SK-N-SH (cell line): ENCODE results near the gene DSCAM. TPM values are rescaled to one million over a fixed set of nuclear protein-coding genes. Genes with fewer than 3 reads are reported as not detected.

Experiments
- CTCF ChIA-PET: fragments of 300-600, 350-600 bp; formaldehyde crosslinking; extraction: SDS; loops from one replicate; lab custom pipeline; 2021; lab: Yijun Ruan, JAX
- POLR2A ChIA-PET: fragments of 350-600 bp; sonication (Branson Sonifier 250); formaldehyde crosslinking; extraction: SDS; loops from one replicate; lab custom pipeline; 2020; ENCODE audit warnings: antibody characterized with exemption, inconsistent platforms; lab: Yijun Ruan, JAX
- DNase-seq: peaks from one replicate; pipeline ENCODE4 v3.0.0; 2012
- H2AFZ ChIP-seq: fragments of 200-600 bp; sonication (generic); 2 replicates; pipeline ENCODE4 v1.8.1; 2016; ENCODE audit warnings: antibody characterized with exemption, mild to moderate bottlenecking, low read depth
- H3F3A ChIP-seq: fragments of 200-600 bp; sonication (generic); replicated peaks from 2 replicates; pipeline ENCODE3; 2016; ENCODE audit warnings: antibody characterized with exemption, mild to moderate bottlenecking; ENCODE audit not compliant: insufficient read depth
- H3K27ac ChIP-seq, 2 experiments: fragments of 200-500 bp in 1 of 2; fragments of 200-600 bp in 1 of 2; sonication (Bioruptor generic) in 1 of 2; sonication (generic), shearing (Covaris generic) in 1 of 2; 2 replicates each; pipeline versions ENCODE4 v1.5.1 to v1.6.1; 2014 to 2016; ENCODE audit warnings: low read depth in 2 of 2, inconsistent platforms in 1 of 2, low read length in 1 of 2, mild to moderate bottlenecking in 1 of 2, mixed read lengths in 1 of 2
- H3K27me3 ChIP-seq: fragments of 200-600 bp; sonication (generic), shearing (Covaris generic); 2 replicates; pipeline ENCODE4 v1.6.1; 2016; ENCODE audit warnings: mixed run types; ENCODE audit not compliant: insufficient read depth
- H3K36me3 ChIP-seq, 2 experiments: fragments of 200-500 bp in 1 of 2; fragments of 200-600 bp in 1 of 2; sonication (Bioruptor generic) in 1 of 2; sonication (generic) in 1 of 2; replicated peaks in 1 of 2; 2 replicates each; pipeline versions ENCODE3 to v1.5.1; 2014 to 2016; ENCODE audit warnings: low read length in 1 of 2, mild to moderate bottlenecking in 1 of 2; ENCODE audit not compliant: insufficient read depth in 2 of 2, control insufficient read depth in 1 of 2
- H3K4me1 ChIP-seq, 2 experiments: fragments of 200-500 bp in 1 of 2; fragments of 200-600 bp in 1 of 2; sonication (Bioruptor generic) in 1 of 2; sonication (generic), shearing (Covaris generic) in 1 of 2; 2 replicates each; pipeline versions ENCODE4 v1.5.1 to v1.6.1; 2014 to 2016; ENCODE audit warnings: low read depth in 1 of 2, low read length in 1 of 2, mixed run types in 1 of 2; ENCODE audit not compliant: insufficient read depth in 2 of 2, control insufficient read depth in 1 of 2
- H3K4me2 ChIP-seq: fragments of 200-600 bp; sonication (generic), shearing (Covaris generic); 2 replicates; pipeline ENCODE4 v1.6.1; 2017; ENCODE audit warnings: mixed run types
- H3K4me3 ChIP-seq, 2 experiments: fragments of 200-500 bp in 1 of 2; fragments of 200-600 bp in 1 of 2; sonication (Bioruptor generic) in 1 of 2; sonication (generic), shearing (Covaris generic) in 1 of 2; 2 replicates each; pipeline versions ENCODE4 v1.5.1 to v1.8.1; 2014 to 2016; ENCODE audit warnings: low read depth in 2 of 2, inconsistent platforms in 1 of 2, low read length in 1 of 2, mild to moderate bottlenecking in 1 of 2, mixed read lengths in 1 of 2, moderate library complexity in 1 of 2
- H3K79me2 ChIP-seq: fragments of 200-600 bp; sonication (generic); 2 replicates; pipeline ENCODE4 v1.8.1; 2017; ENCODE audit warnings: mild to moderate bottlenecking; ENCODE audit not compliant: insufficient read depth
- H3K9ac ChIP-seq: fragments of 200-600 bp; sonication (generic); 2 replicates; pipeline ENCODE4 v1.6.1; 2017; ENCODE audit warnings: mixed run types
- H3K9me2 ChIP-seq: fragments of 200-600 bp; sonication (generic); 2 replicates; pipeline ENCODE4 v1.6.1; 2017; ENCODE audit warnings: mixed run types
- H3K9me3 ChIP-seq: fragments of 200-600 bp; sonication (generic); 2 replicates; pipeline ENCODE4 v1.6.1; 2017; ENCODE audit warnings: mixed run types, mild to moderate bottlenecking, moderate library complexity
- H4K20me1 ChIP-seq: fragments of 200-600 bp; sonication (generic); 2 replicates; pipeline ENCODE4 v1.6.1; 2017; ENCODE audit warnings: mild to moderate bottlenecking, mixed run types; ENCODE audit not compliant: insufficient read depth
- CHD2 ChIP-seq: fragments of 150-350 bp; IDR thresholded peaks from 2 replicates; pipeline ENCODE4 v1.6.1; 2018; ENCODE audit warnings: low read length; ENCODE audit not compliant: partially characterized antibody
- ELF1 ChIP-seq: IDR thresholded peaks from 2 replicates; pipeline ENCODE4 v1.4.0; 2012
- EP300 ChIP-seq, 2 experiments: IDR thresholded peaks; 2 replicates each; pipeline versions ENCODE4 v1.4.0 to v1.6.1; 2012; ENCODE audit warnings: borderline replicate concordance in 1 of 2, low read depth in 1 of 2, low read length in 1 of 2
- EZH2phosphoT487 ChIP-seq: fragments of 200-600 bp; sonication (generic); IDR thresholded peaks from 2 replicates; pipeline ENCODE4 v1.6.1; 2017; ENCODE audit warnings: low read depth, mixed run types, mild to moderate bottlenecking, antibody characterized with exemption, moderate library complexity, borderline replicate concordance
- FOSL2 ChIP-seq: IDR thresholded peaks from 2 replicates; pipeline ENCODE4 v1.4.0; 2012; ENCODE audit warnings: low read depth, mild to moderate bottlenecking, moderate library complexity, borderline replicate concordance
- GATA2 ChIP-seq: sonication (generic); formaldehyde crosslinking; IDR thresholded peaks from 2 replicates; pipeline ENCODE4 v1.5.0; 2020; ENCODE audit warnings: mild to moderate bottlenecking, missing genetic modification reagents
- JUND ChIP-seq: IDR thresholded peaks from 2 replicates; pipeline ENCODE4 v1.4.0; 2012
- POLR2AphosphoS5 ChIP-seq: IDR thresholded peaks from 2 replicates; pipeline ENCODE4 v1.6.1; 2012; ENCODE audit warnings: low read depth, low read length
- RAD21 ChIP-seq: IDR thresholded peaks from 2 replicates; pipeline ENCODE4 v1.6.1; 2012; ENCODE audit warnings: mild to moderate bottlenecking, low read length
- RCOR1 ChIP-seq: fragments of 150-350 bp; IDR thresholded peaks from 2 replicates; pipeline ENCODE4 v1.6.1; 2017; ENCODE audit warnings: antibody characterized with exemption, low read length
- RFX5 ChIP-seq: IDR thresholded peaks from 2 replicates; pipeline ENCODE4 v1.6.1; 2012; ENCODE audit warnings: mild to moderate bottlenecking, improper control_type of control experiment, low read length
- SIN3A ChIP-seq: IDR thresholded peaks from 2 replicates; pipeline ENCODE4 v1.6.1; 2012; ENCODE audit warnings: low read depth, mild to moderate bottlenecking, low read length, moderate library complexity, borderline replicate concordance
- SMC3 ChIP-seq: IDR thresholded peaks from 2 replicates; pipeline ENCODE4 v1.6.1; 2012; ENCODE audit warnings: low read depth, low read length, improper control_type of control experiment
- TEAD4 ChIP-seq: IDR thresholded peaks from 2 replicates; pipeline ENCODE4 v1.4.0; 2012; ENCODE audit warnings: mild to moderate bottlenecking, borderline replicate concordance; ENCODE audit not compliant: insufficient read depth
- WGBS: methylation state at CpG from one replicate; pipeline ENCODE4 v1.1.6; 2017; ENCODE audit warnings: low lambda C conversion rate; 5-methylcytosine and 5-hydroxymethylcytosine counted together
- polyA plus RNA-seq, 3 experiments: library from polyadenylated mRNA; depleted of rRNA; stranded (reverse); fragments of >200 nt; gene quantifications; 2 replicates each; pipeline ENCODE4 v1.2.3, GENCODE V29; 2012
- TF ChIP-seq, protein P1 (sequence below): IDR thresholded peaks from 2 replicates; pipeline ENCODE4 v1.6.1; 2012; ENCODE audit warnings: mild to moderate bottlenecking, low read depth, low read length, moderate library complexity
- TF ChIP-seq, protein P2 (sequence below): fragments of 150-350 bp; IDR thresholded peaks from 2 replicates; pipeline ENCODE4 v1.6.1; 2017; ENCODE audit warnings: antibody characterized with exemption, low read length, low read depth, borderline replicate concordance
- TF ChIP-seq, protein P3 (sequence below): IDR thresholded peaks from 2 replicates; pipeline ENCODE4 v1.4.0; 2012; ENCODE audit warnings: low read depth
- TF ChIP-seq, protein P4 (sequence below): IDR thresholded peaks from 2 replicates; pipeline ENCODE4 v1.4.0; 2012; ENCODE audit warnings: low read depth, borderline replicate concordance
- TF ChIP-seq, protein P5 (sequence below): fragments of 200-600 bp; sonication (generic); IDR thresholded peaks from 2 replicates; pipeline ENCODE4 v1.6.1; 2017; ENCODE audit warnings: antibody characterized with exemption, mild to moderate bottlenecking, moderate library complexity
- TF ChIP-seq, protein P6 (sequence below): IDR thresholded peaks from 2 replicates; pipeline ENCODE4; 2012

DSCAM gene
- polyA plus RNA-seq, 1 of the 3 experiments (the other 2 are of a cell fraction): not detected

DNA sequence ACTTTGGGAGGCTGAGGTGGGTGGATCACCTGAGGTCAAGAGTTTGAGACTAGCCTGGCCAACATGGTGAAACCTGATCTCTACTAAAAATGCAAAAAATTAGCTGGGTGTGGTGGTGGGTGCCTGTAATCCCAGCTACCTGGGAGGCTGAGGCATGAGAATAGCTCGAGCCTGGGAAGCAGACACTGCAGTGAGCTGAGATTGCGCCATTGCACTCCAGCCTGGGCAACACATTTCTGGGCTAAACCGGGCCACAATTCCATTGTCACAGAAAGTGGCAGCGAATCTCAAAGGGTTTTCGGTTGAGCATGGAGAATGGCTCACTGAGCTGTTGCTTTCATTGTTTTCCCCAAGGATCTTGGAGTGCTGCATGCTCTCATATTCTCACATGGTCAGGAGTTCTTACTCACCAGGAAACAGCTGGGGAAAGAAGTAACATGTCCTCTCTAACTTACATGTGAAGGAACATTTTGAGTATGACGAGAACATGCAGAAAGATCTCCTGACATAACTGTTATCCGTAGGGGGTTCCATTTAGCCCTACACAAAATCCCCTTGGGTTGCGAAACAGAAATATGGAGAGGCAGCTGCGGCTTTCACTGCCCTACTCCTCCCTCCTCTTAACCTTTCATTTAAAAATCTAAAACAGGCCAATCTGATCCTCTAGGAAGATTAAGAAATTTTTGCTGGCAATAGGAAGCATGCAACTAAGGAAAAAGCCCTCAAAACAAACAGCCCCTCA, 638.6 kb downstream of the DSCAM start:
- CTCF ChIA-PET: no interaction called here
- Histone ChIP-seq H3K4me2 (no peak overlapping the region), H3K4me1 (peaks cover 0 to 3% of the 10 kb centered on the region in 2 experiments; a peak in 1 of 4 replicates), H3K9me2 (no peaks in the 10 kb centered on the region), H3K4me3 (no peak overlapping the region), H3K79me2 (no peaks in the 10 kb centered on the region), H3K27ac (no peak overlapping the region), H3K36me3 (no peaks in the 10 kb centered on the region), H3F3A (no peaks in the 10 kb centered on the region), H4K20me1 (no peaks in the 10 kb centered on the region), H3K9me3 (no peaks in the 10 kb centered on the region), H3K9ac (no peak overlapping the region), H3K27me3 (no peaks in the 10 kb centered on the region), H2AFZ (no peak overlapping the region)
- no peak for DNase-seq
- POLR2A ChIA-PET: no interaction called here
- 34% methylated on average over 9 of the region's 9 CpGs for WGBS
- TF ChIP-seq RFX5 (no peak), FOSL2 (no peak), SIN3A (no peak), POLR2AphosphoS5 (no peak), TEAD4 (no peak), GATA2 (no peak), EP300 (IDR thresholded peaks at IDR 0.05; ENCODE audit: borderline replicate concordance in 1 of 2, low read depth in 1 of 2, low read length in 1 of 2) (no peak), JUND (no peak), RCOR1 (no peak), SMC3 (no peak), RAD21 (no peak), ELF1 (no peak), CHD2 (no peak), EZH2phosphoT487 (no peak)
- TF ChIP-seq, protein P1, sequence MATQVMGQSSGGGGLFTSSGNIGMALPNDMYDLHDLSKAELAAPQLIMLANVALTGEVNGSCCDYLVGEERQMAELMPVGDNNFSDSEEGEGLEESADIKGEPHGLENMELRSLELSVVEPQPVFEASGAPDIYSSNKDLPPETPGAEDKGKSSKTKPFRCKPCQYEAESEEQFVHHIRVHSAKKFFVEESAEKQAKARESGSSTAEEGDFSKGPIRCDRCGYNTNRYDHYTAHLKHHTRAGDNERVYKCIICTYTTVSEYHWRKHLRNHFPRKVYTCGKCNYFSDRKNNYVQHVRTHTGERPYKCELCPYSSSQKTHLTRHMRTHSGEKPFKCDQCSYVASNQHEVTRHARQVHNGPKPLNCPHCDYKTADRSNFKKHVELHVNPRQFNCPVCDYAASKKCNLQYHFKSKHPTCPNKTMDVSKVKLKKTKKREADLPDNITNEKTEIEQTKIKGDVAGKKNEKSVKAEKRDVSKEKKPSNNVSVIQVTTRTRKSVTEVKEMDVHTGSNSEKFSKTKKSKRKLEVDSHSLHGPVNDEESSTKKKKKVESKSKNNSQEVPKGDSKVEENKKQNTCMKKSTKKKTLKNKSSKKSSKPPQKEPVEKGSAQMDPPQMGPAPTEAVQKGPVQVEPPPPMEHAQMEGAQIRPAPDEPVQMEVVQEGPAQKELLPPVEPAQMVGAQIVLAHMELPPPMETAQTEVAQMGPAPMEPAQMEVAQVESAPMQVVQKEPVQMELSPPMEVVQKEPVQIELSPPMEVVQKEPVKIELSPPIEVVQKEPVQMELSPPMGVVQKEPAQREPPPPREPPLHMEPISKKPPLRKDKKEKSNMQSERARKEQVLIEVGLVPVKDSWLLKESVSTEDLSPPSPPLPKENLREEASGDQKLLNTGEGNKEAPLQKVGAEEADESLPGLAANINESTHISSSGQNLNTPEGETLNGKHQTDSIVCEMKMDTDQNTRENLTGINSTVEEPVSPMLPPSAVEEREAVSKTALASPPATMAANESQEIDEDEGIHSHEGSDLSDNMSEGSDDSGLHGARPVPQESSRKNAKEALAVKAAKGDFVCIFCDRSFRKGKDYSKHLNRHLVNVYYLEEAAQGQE: no peak
- TF ChIP-seq, protein P2, sequence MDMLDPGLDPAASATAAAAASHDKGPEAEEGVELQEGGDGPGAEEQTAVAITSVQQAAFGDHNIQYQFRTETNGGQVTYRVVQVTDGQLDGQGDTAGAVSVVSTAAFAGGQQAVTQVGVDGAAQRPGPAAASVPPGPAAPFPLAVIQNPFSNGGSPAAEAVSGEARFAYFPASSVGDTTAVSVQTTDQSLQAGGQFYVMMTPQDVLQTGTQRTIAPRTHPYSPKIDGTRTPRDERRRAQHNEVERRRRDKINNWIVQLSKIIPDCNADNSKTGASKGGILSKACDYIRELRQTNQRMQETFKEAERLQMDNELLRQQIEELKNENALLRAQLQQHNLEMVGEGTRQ: no peak
- TF ChIP-seq, protein P3, sequence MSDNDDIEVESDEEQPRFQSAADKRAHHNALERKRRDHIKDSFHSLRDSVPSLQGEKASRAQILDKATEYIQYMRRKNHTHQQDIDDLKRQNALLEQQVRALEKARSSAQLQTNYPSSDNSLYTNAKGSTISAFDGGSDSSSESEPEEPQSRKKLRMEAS: no peak
- TF ChIP-seq, protein P4, sequence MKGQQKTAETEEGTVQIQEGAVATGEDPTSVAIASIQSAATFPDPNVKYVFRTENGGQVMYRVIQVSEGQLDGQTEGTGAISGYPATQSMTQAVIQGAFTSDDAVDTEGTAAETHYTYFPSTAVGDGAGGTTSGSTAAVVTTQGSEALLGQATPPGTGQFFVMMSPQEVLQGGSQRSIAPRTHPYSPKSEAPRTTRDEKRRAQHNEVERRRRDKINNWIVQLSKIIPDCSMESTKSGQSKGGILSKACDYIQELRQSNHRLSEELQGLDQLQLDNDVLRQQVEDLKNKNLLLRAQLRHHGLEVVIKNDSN: no peak
- TF ChIP-seq, protein P5, sequence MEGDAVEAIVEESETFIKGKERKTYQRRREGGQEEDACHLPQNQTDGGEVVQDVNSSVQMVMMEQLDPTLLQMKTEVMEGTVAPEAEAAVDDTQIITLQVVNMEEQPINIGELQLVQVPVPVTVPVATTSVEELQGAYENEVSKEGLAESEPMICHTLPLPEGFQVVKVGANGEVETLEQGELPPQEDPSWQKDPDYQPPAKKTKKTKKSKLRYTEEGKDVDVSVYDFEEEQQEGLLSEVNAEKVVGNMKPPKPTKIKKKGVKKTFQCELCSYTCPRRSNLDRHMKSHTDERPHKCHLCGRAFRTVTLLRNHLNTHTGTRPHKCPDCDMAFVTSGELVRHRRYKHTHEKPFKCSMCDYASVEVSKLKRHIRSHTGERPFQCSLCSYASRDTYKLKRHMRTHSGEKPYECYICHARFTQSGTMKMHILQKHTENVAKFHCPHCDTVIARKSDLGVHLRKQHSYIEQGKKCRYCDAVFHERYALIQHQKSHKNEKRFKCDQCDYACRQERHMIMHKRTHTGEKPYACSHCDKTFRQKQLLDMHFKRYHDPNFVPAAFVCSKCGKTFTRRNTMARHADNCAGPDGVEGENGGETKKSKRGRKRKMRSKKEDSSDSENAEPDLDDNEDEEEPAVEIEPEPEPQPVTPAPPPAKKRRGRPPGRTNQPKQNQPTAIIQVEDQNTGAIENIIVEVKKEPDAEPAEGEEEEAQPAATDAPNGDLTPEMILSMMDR: no peak
- TF ChIP-seq, protein P6, sequence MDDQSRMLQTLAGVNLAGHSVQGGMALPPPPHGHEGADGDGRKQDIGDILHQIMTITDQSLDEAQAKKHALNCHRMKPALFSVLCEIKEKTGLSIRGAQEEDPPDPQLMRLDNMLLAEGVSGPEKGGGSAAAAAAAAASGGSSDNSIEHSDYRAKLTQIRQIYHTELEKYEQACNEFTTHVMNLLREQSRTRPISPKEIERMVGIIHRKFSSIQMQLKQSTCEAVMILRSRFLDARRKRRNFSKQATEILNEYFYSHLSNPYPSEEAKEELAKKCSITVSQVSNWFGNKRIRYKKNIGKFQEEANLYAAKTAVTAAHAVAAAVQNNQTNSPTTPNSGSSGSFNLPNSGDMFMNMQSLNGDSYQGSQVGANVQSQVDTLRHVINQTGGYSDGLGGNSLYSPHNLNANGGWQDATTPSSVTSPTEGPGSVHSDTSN: no peak
